Spleen (tissue), 7 donors: ENCODE measurements around the gene LPP.

Experiments used
- POLR2A ChIP-seq, 3 donors: fragments of 450-650 bp; IDR thresholded peaks; one replicate each; pipeline ENCODE4 v1.5.1; 2017; ENCODE audit warnings: antibody characterized with exemption in 3 of 3, mild to moderate bottlenecking in 1 of 3
- POLR2AphosphoS5 ChIP-seq, 3 donors: sonication (generic); formaldehyde crosslinking; IDR thresholded peaks; one replicate each; pipeline ENCODE4 v1.5.1; 2017; ENCODE audit warnings: antibody characterized with exemption in 3 of 3
- TF ChIP-seq, protein P1 (sequence below), 11 experiments: fragments of 200-600 bp in 7 of 11; fragments of 450-650 bp in 4 of 11; sonication (generic) in 4 of 11; IDR thresholded peaks in 8 of 11; conservative IDR thresholded peaks in 3 of 11; 1 replicate in 7 of 11; 2 replicates in 4 of 11; pipeline versions ENCODE4 v1.4.0 to v1.8.0; 2016 to 2021; ENCODE audit warnings: antibody characterized with exemption in 11 of 11, inconsistent platforms in 4 of 11, mild to moderate bottlenecking in 1 of 11
- donor health status: DM: no; HTN: no; CAD: no; lungs with moderate emphysema.
- donor health status: DM: no; HTN: no; CAD: no.
- donor health status: DM: no; HTN: no; CAD: no.

DNA sequence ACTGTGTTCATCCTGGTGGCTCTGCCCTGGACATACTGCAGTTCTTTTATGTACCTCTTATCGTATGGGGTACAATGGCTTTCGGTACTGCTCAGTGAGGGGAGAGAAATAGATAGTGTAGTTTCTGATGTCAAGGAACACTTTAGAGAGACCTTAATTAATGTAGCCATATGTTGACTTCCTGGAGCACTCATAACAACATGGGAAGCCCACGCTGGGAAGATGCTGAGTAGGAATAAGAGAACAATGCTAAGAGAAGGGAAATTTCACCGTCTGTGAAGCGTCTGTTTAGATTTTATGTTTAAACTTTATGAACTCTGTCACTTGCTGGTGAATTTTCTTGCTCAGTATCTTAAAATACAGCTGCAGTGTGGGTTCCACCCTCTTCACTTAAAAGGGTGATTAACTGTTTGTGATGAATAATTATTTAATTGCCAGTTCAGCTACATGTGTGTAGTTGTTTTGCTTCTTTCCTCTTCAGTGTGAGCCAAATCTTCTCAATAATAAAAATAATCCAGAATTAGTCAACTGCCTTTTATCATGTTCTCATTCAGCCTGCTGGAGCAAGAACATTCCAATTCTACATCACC, 644.7 kb downstream of the LPP start:
- TF ChIP-seq, protein P1, sequence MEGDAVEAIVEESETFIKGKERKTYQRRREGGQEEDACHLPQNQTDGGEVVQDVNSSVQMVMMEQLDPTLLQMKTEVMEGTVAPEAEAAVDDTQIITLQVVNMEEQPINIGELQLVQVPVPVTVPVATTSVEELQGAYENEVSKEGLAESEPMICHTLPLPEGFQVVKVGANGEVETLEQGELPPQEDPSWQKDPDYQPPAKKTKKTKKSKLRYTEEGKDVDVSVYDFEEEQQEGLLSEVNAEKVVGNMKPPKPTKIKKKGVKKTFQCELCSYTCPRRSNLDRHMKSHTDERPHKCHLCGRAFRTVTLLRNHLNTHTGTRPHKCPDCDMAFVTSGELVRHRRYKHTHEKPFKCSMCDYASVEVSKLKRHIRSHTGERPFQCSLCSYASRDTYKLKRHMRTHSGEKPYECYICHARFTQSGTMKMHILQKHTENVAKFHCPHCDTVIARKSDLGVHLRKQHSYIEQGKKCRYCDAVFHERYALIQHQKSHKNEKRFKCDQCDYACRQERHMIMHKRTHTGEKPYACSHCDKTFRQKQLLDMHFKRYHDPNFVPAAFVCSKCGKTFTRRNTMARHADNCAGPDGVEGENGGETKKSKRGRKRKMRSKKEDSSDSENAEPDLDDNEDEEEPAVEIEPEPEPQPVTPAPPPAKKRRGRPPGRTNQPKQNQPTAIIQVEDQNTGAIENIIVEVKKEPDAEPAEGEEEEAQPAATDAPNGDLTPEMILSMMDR (IDR thresholded peaks at IDR 0.05 in 8 of 11, conservative IDR thresholded peaks at IDR 0.05 in 3 of 11), result no peak
- TF ChIP-seq POLR2A (IDR thresholded peaks at IDR 0.05) (no peak), POLR2AphosphoS5 (IDR thresholded peaks at IDR 0.05) (no peak)
